Natural killer cell treated with Interleukin-12 subunit alpha and Interleukin-12 subunit beta and Interleukin-15 and Interleukin-18, amount 100 ng/mL, for 72 hours (primary cell): Measurements from ENCODE around the gene GLI1. TPM values are rescaled to one million over a fixed set of nuclear protein-coding genes. Genes with fewer than 3 reads are reported as not detected.
A peak's percentile ranks its signal among the peaks of the same experiment; 100 is the strongest.
"Not testable (repeated sequence)": the region's sequence is repeated elsewhere in the genome, so short reads cannot be mapped to it uniquely, and the experiment has no call there.

Experiments
- ATAC-seq, 2 donors: fragments of 150-1000 bp; cut with Tn5 transposase in 1 of 2; sonication (Bioruptor Pico), chemical (Tn5 transposase) in 1 of 2; 2 replicates each; pipeline ENCODE4 v1.10.0; 2021
- DNase-seq: peaks from one replicate; pipeline ENCODE4 v3.0.0; 2022; ENCODE audit warnings: low spot score
- H3K27ac Mint-ChIP-seq, 2 donors: 1 replicate in 1 of 2; 2 replicates in 1 of 2; pipeline ENCODE4 v1.8.0; 2022; ENCODE audit warnings: mixed read lengths in 2 of 2, mild to moderate bottlenecking in 1 of 2, moderate library complexity in 1 of 2
- H3K27me3 Mint-ChIP-seq, 2 donors: 1 replicate in 1 of 2; 2 replicates in 1 of 2; pipeline ENCODE4 v1.8.0; 2022; ENCODE audit warnings: mixed read lengths in 2 of 2
- H3K36me3 Mint-ChIP-seq: one replicate; pipeline ENCODE4 v1.8.0; 2022; ENCODE audit warnings: mixed read lengths
- H3K4me1 Mint-ChIP-seq, 2 donors: 1 replicate in 1 of 2; 2 replicates in 1 of 2; pipeline ENCODE4 v1.8.0; 2022; ENCODE audit warnings: low read depth in 2 of 2, mixed read lengths in 2 of 2, mild to moderate bottlenecking in 1 of 2
- H3K4me3 Mint-ChIP-seq: one replicate; pipeline ENCODE4 v1.8.0; 2022; ENCODE audit warnings: mixed read lengths
- H3K9me3 Mint-ChIP-seq: 2 replicates; pipeline ENCODE4 v1.8.0; 2022; ENCODE audit warnings: mixed read lengths
- total RNA-seq, 2 donors: library from RNA; stranded (reverse); gene quantifications; one replicate each; pipeline ENCODE4 v1.2.3, GENCODE V29; 2022

GLI1 gene
- 1 to 10 TPM in 1 of 2 donors, under 1 TPM in 1; 0.61 to 1.0 TPM for total RNA-seq

GRCh38 chr12:57459750-57460467, at the start of gene GLI1:
Gene GLI1, plus strand, starts transcription at chr12:57459785. Its CDS starts 3,907 bp downstream, at chr12:57463692.
- Mint-ChIP-seq H3K4me3 (peak within 1 kb of the TSS; percentile 85), H3K4me1 (peaks cover 49 to 55% of the 10 kb centered on the region in 2 donors), H3K9me3 (no peaks in the 10 kb centered on the region), H3K27me3 (peaks cover 0 to 4% of the 10 kb centered on the region in 2 donors), H3K27ac (peak within 1 kb of the TSS; percentile 89 to 99), H3K36me3 (no peaks in the 10 kb centered on the region)
- DNase-seq = no peak
- peak in 1 of 2 donors; percentile 33 for ATAC-seq

GRCh38 chr12:57410534-57410933, 49.1 kb upstream of the GLI1 start:
- ATAC-seq = no peak
- Mint-ChIP-seq H3K9me3 (no peaks in the 10 kb centered on the region), H3K4me1 (peaks cover 5 to 6% of the 10 kb centered on the region in 2 donors), H3K27ac (no peak overlapping the region), H3K4me3 (no peak overlapping the region), H3K27me3 (no peaks in the 10 kb centered on the region), H3K36me3 (no peaks in the 10 kb centered on the region)
- no peak for DNase-seq

GRCh38 chr12:57414160-57414559, 45.4 kb upstream of the GLI1 start:
- peaks cover 11 to 16% of the 10 kb centered on the region in 2 donors for H3K4me1 Mint-ChIP-seq
- not testable (repeated sequence) for H3K9me3 Mint-ChIP-seq, H3K36me3 Mint-ChIP-seq

GRCh38 chr12:57415088-57415487, 44.5 kb upstream of the GLI1 start:
- H3K4me3 Mint-ChIP-seq = no peak overlapping the region
- no peaks in the 10 kb centered on the region for H3K27me3 Mint-ChIP-seq
- H3K9me3 Mint-ChIP-seq = no peaks in the 10 kb centered on the region
- ATAC-seq = no peak
- no peak for DNase-seq
- no peaks in the 10 kb centered on the region for H3K36me3 Mint-ChIP-seq
- H3K4me1 Mint-ChIP-seq = peaks cover 16 to 22% of the 10 kb centered on the region in 2 donors
- H3K27ac Mint-ChIP-seq = no peak overlapping the region

More at GRCh38 chr12:57414160-57414559, 45.4 kb upstream of the GLI1 start:
- not testable (repeated sequence) for H3K27me3 Mint-ChIP-seq, H3K4me3 Mint-ChIP-seq, ATAC-seq, H3K27ac Mint-ChIP-seq, DNase-seq

- ATAC-seq (no peak), DNase-seq (no peak)
- peaks cover 20 to 33% of the 10 kb centered on the region in 2 donors for H3K4me1 Mint-ChIP-seq
- H3K36me3 Mint-ChIP-seq = no peaks in the 10 kb centered on the region
- no peaks in the 10 kb centered on the region for H3K27me3 Mint-ChIP-seq
- H3K4me3 Mint-ChIP-seq = no peak overlapping the region
- H3K9me3 Mint-ChIP-seq = no peaks in the 10 kb centered on the region
- no peak overlapping the region for H3K27ac Mint-ChIP-seq
Measured at GRCh38 chr12:57416039-57416996, 43.3 kb upstream of the GLI1 start.

GRCh38 chr12:57418255-57418654, 41.3 kb upstream of the GLI1 start:
- no peak for ATAC-seq
- no peak for DNase-seq
- Mint-ChIP-seq H3K27ac (no peak overlapping the region), H3K36me3 (no peaks in the 10 kb centered on the region), H3K4me3 (no peak overlapping the region), H3K4me1 (peaks cover 23 to 33% of the 10 kb centered on the region in 2 donors), H3K9me3 (no peaks in the 10 kb centered on the region), H3K27me3 (no peaks in the 10 kb centered on the region)

GRCh38 chr12:57419495-57419894, 40.1 kb upstream of the GLI1 start:
- DNase-seq = no peak
- Mint-ChIP-seq H3K4me3 (no peak overlapping the region), H3K9me3 (no peaks in the 10 kb centered on the region), H3K27me3 (no peaks in the 10 kb centered on the region), H3K4me1 (peaks cover 26 to 36% of the 10 kb centered on the region in 2 donors), H3K36me3 (no peaks in the 10 kb centered on the region), H3K27ac (no peak overlapping the region)
- no peak for ATAC-seq

GRCh38 chr12:57420482-57420881, 39.1 kb upstream of the GLI1 start:
- H3K4me1 Mint-ChIP-seq = peaks cover 26 to 33% of the 10 kb centered on the region in 2 donors
- ATAC-seq (no peak), DNase-seq (no peak)
- no peaks in the 10 kb centered on the region for H3K27me3 Mint-ChIP-seq
- peak overlapping the region in 1 of 2 donors; percentile 1 for H3K27ac Mint-ChIP-seq
- H3K36me3 Mint-ChIP-seq = no peaks in the 10 kb centered on the region
- H3K9me3 Mint-ChIP-seq = no peaks in the 10 kb centered on the region
- H3K4me3 Mint-ChIP-seq = no peak overlapping the region

- Mint-ChIP-seq H3K27ac (peak overlapping the region; percentile 6 to 46), H3K4me1 (peaks cover 30 to 32% of the 10 kb centered on the region in 2 donors)
- ATAC-seq, DNase-seq, H3K36me3 Mint-ChIP-seq, H3K27me3 Mint-ChIP-seq, H3K4me3 Mint-ChIP-seq, H3K9me3 Mint-ChIP-seq: not testable (repeated sequence)
Measured at GRCh38 chr12:57426948-57427347, 32.6 kb upstream of the GLI1 start.

GRCh38 chr12:57428965-57429364, 30.6 kb upstream of the GLI1 start:
- no peaks in the 10 kb centered on the region for H3K9me3 Mint-ChIP-seq
- peak overlapping the region; percentile 95 for H3K4me3 Mint-ChIP-seq
- no peak for ATAC-seq
- no peak for DNase-seq
- H3K36me3 Mint-ChIP-seq = no peaks in the 10 kb centered on the region
- H3K27me3 Mint-ChIP-seq = no peaks in the 10 kb centered on the region
- peak overlapping the region; percentile 100 for H3K27ac Mint-ChIP-seq
- peaks cover 27 to 32% of the 10 kb centered on the region in 2 donors for H3K4me1 Mint-ChIP-seq

- DNase-seq (no peak), ATAC-seq (no peak)
- H3K36me3 Mint-ChIP-seq = no peaks in the 10 kb centered on the region
- no peaks in the 10 kb centered on the region for H3K27me3 Mint-ChIP-seq
- peak overlapping the region; percentile 95 for H3K4me3 Mint-ChIP-seq
- H3K9me3 Mint-ChIP-seq = no peaks in the 10 kb centered on the region
- H3K4me1 Mint-ChIP-seq = peaks cover 27 to 31% of the 10 kb centered on the region in 2 donors
- peak overlapping the region; percentile 100 for H3K27ac Mint-ChIP-seq
Measured at GRCh38 chr12:57429473-57430111, 30.0 kb upstream of the GLI1 start.

- H3K4me1 Mint-ChIP-seq = peaks cover 34 to 37% of the 10 kb centered on the region in 2 donors
- ATAC-seq = peak; percentile 86
Measured at GRCh38 chr12:57430112-57430930, 29.3 kb upstream of the GLI1 start.

More at GRCh38 chr12:57430112-57430930, 29.3 kb upstream of the GLI1 start:
- peak; percentile 85 for DNase-seq
- Mint-ChIP-seq H3K9me3 (no peaks in the 10 kb centered on the region), H3K27me3 (no peaks in the 10 kb centered on the region), H3K36me3 (no peaks in the 10 kb centered on the region), H3K27ac (peak overlapping the region; percentile 100), H3K4me3 (peak overlapping the region; percentile 95)
